ENCODE data around the gene IFT27.

GRCh38 chr22:36726007-36726380 is 49.9 kb downstream of the IFT27 start:
- no peak for TF ChIP-seq CTCF (IDR thresholded peaks at IDR 0.05)
- TF ChIP-seq POLR2A (IDR thresholded peaks at IDR 0.05) = no peak
- no peak for TF ChIP-seq POLR2AphosphoS5 (IDR thresholded peaks at IDR 0.05)
- no peak for TF ChIP-seq EP300 (IDR thresholded peaks at IDR 0.05)

Measured in gastroesophageal sphincter (tissue), 3 donors.